DND-41 (cell line): ENCODE data around the gene ZMYND19.

ENCODE experiments used
- ATAC-seq: fragments of 200-7000 bp; cut with Tn5 transposase; 3 replicates; pipeline ENCODE4 v1.9.1; 2021; ENCODE audit warnings: low read depth; ENCODE audit not compliant: insufficient read depth
- DNase-seq: peaks from one replicate; pipeline ENCODE4 v3.0.0-alpha.2; 2020
- H2AFZ ChIP-seq: 2 replicates; pipeline ENCODE4 v1.6.0; 2012; ENCODE audit warnings: low read depth, low read length
- H3K27ac ChIP-seq: 2 replicates; pipeline ENCODE4 v1.5.1; 2012; ENCODE audit warnings: low read length, inconsistent platforms
- H3K27me3 ChIP-seq: fragments of 200-600 bp; sonication (generic); 2 replicates; pipeline ENCODE4 v1.6.0; 2012; ENCODE audit warnings: low read length, mild to moderate bottlenecking, inconsistent platforms; ENCODE audit not compliant: insufficient read depth, poor library complexity
- H3K36me3 ChIP-seq: 2 replicates; pipeline ENCODE4 v1.5.1; 2012; ENCODE audit warnings: low read length, inconsistent platforms; ENCODE audit not compliant: insufficient read depth
- H3K4me1 ChIP-seq: 2 replicates; pipeline ENCODE4 v1.5.1; 2012; ENCODE audit warnings: mild to moderate bottlenecking, low read length; ENCODE audit not compliant: insufficient read depth
- H3K4me2 ChIP-seq: 2 replicates; pipeline ENCODE4 v1.6.0; 2012; ENCODE audit warnings: mild to moderate bottlenecking, moderate library complexity, low read length, inconsistent platforms; ENCODE audit not compliant: insufficient read depth
- H3K4me3 ChIP-seq, 2 experiments: fragments of 200-600 bp in 1 of 2; shearing (Covaris generic) in 1 of 2; 2 replicates each; pipeline ENCODE4 v1.5.1; 2012 to 2016; ENCODE audit warnings: inconsistent platforms in 2 of 2, low read length in 2 of 2, mild to moderate bottlenecking in 2 of 2, low read depth in 1 of 2, moderate library complexity in 1 of 2
- H3K79me2 ChIP-seq: 2 replicates; pipeline ENCODE4 v1.6.0; 2012; ENCODE audit warnings: low read length, inconsistent platforms; ENCODE audit not compliant: insufficient read depth
- H3K9ac ChIP-seq: 2 replicates; pipeline ENCODE4 v1.6.0; 2012; ENCODE audit warnings: low read depth, mild to moderate bottlenecking, inconsistent platforms, low read length, moderate library complexity
- H3K9me3 ChIP-seq: 2 replicates; pipeline ENCODE4 v1.5.1; 2012; ENCODE audit warnings: low read length, moderate library complexity, mild to moderate bottlenecking, inconsistent platforms; ENCODE audit not compliant: insufficient read depth, severe bottlenecking
- H4K20me1 ChIP-seq: 2 replicates; pipeline ENCODE4 v1.6.0; 2012; ENCODE audit warnings: low read length; ENCODE audit not compliant: insufficient read depth
- CTCF ChIP-seq: IDR thresholded peaks from 2 replicates; pipeline ENCODE4 v1.5.1; 2012; ENCODE audit warnings: borderline replicate concordance, low read length, moderate library complexity, mild to moderate bottlenecking; ENCODE audit not compliant: poor library complexity, severe bottlenecking; ENCODE audit errors: extremely low read depth
- EZH2 ChIP-seq: IDR thresholded peaks from 3 replicates; pipeline ENCODE4 v1.6.1; 2012; ENCODE audit warnings: borderline replicate concordance, low read depth, mild to moderate bottlenecking, moderate library complexity, low read length, inconsistent platforms; ENCODE audit not compliant: severe bottlenecking

Gene ZMYND19

DNA sequence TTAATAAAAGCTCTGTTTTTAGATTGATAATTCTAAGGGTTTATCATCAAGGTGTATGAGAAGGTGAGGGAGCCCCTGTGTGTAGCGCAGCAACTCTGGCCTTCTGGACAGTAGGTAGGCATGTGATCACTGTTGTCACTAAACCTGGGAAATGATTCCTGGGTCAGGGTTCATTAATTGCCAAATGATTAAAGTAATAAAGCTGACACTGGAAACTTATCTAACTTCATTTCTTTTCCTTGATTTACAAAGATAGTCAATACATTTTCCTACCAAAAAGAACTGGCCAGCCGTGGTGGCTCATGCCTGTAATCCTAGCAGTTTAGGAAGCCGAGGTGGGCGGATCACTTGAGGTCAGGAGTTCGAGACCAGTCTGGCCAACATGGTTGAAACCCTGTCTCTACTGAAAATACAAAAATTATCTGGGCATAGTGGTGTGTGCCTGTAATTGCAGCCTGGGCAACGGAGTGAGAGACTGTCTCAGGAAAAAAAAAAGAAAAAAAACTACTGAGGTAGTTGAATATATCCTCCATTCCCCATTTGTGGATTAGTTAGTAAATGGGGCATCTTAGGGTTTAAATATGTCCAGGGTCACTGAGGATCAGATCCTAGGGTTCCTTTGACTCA is 30.9 kb upstream of the ZMYND19 start:
- DNase-seq (no peak), ATAC-seq (no peak)
- Histone ChIP-seq H3K4me3 (no peak overlapping the region), H4K20me1 (peaks cover 36% of the 10 kb centered on the region), H3K4me1 (peaks cover 41% of the 10 kb centered on the region), H3K9ac (peak overlapping the region; percentile 3; the same call in 1 of the 2 replicates), H3K79me2 (peaks cover 91% of the 10 kb centered on the region), H3K27me3 (no peaks in the 10 kb centered on the region), H3K4me2 (peak overlapping the region; percentile 74; the same call in 1 of the 2 replicates), H3K36me3 (peaks cover 30% of the 10 kb centered on the region), H2AFZ (no peak overlapping the region), H3K27ac (no peak overlapping the region), H3K9me3 (no peaks in the 10 kb centered on the region)
- TF ChIP-seq CTCF: peak; percentile 18
- TF ChIP-seq EZH2: no peak

DNA sequence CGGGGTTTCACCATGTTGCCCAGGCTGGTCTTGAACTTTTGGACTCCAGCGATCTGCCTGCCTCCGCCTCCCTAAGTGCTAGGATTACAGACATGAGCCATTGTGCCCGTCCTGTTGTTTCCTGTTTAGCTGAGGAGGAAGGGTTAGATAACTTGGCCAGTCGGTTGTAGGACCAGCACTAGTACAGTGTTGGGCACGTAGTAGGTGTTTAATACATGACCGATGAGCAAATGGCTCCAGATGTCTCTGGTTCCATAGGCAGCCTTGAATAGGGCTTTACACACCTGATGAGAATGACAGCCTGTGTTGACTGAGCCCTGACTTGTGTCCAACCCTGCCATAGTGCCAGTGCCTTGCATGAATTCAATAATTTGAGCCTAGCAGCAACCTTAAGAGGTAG is 30.3 kb upstream of the ZMYND19 start:
- Histone ChIP-seq H3K4me3 (peak overlapping the region in 1 of 2 experiments; percentile 92; a peak in 1 of 4 replicates), H3K36me3 (peaks cover 35% of the 10 kb centered on the region), H3K9ac (peak overlapping the region; percentile 81; the same call in 1 of the 2 replicates), H3K4me2 (peak overlapping the region; percentile 74), H3K79me2 (peaks cover 87% of the 10 kb centered on the region), H4K20me1 (peaks cover 38% of the 10 kb centered on the region), H2AFZ (no peak overlapping the region), H3K27me3 (no peaks in the 10 kb centered on the region), H3K9me3 (no peaks in the 10 kb centered on the region), H3K4me1 (peaks cover 41% of the 10 kb centered on the region), H3K27ac (no peak overlapping the region)
- ATAC-seq (no peak), DNase-seq (no peak)
- no peak for TF ChIP-seq CTCF
- no peak for TF ChIP-seq EZH2

- peak overlapping the region; percentile 35; the same call in 1 of the 2 replicates for H3K27ac ChIP-seq
- no peaks in the 10 kb centered on the region for H3K9me3 ChIP-seq
- peaks cover 40% of the 10 kb centered on the region for H3K36me3 ChIP-seq
- TF ChIP-seq CTCF (no peak), EZH2 (no peak)
- H3K4me2 ChIP-seq: peak overlapping the region; percentile 74
- no peak overlapping the region for H2AFZ ChIP-seq
- H3K9ac ChIP-seq: peak overlapping the region; percentile 81
- DNase-seq: no peak
- peaks cover 38% of the 10 kb centered on the region for H4K20me1 ChIP-seq
- H3K4me3 ChIP-seq: peak overlapping the region; percentile 92 to 97
- peaks cover 83% of the 10 kb centered on the region for H3K79me2 ChIP-seq
- no peak for ATAC-seq
- no peaks in the 10 kb centered on the region for H3K27me3 ChIP-seq
- peaks cover 39% of the 10 kb centered on the region for H3K4me1 ChIP-seq
These were observed 29.7 kb upstream of the ZMYND19 start for GRCh38 chr9:137620048-137620405.
